DND-41 (cell line): ENCODE data around the gene DCTN1.

Experiments
- EZH2 ChIP-seq: IDR thresholded peaks from 3 replicates; pipeline ENCODE4 v1.6.1; 2012; ENCODE audit warnings: borderline replicate concordance, low read depth, mild to moderate bottlenecking, moderate library complexity, low read length, inconsistent platforms; ENCODE audit not compliant: severe bottlenecking
- TF ChIP-seq, protein P1 (sequence below): IDR thresholded peaks from 2 replicates; pipeline ENCODE4 v1.5.1; 2012; ENCODE audit warnings: borderline replicate concordance, low read length, moderate library complexity, mild to moderate bottlenecking; ENCODE audit not compliant: poor library complexity, severe bottlenecking; ENCODE audit errors: extremely low read depth

DNA sequence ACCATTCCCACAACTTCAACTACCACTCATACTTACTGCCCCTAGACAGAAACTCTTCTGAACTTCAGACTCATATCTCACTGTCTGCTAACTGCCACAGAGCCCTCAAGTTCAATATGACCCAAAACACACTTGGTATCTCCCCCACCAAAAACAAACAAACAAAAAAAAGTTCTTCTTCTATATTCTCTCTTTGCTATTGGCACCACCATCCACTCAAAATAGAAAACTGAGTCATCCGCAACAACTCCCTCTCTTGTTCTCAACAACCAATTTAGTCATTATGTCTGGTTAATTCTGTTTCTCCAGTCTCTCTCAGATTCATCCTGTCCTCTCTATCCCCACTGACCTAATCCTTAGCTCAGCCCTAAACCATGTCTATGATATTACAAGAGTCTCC, 7.2 kb upstream of the DCTN1 start:
- TF ChIP-seq, protein P1, sequence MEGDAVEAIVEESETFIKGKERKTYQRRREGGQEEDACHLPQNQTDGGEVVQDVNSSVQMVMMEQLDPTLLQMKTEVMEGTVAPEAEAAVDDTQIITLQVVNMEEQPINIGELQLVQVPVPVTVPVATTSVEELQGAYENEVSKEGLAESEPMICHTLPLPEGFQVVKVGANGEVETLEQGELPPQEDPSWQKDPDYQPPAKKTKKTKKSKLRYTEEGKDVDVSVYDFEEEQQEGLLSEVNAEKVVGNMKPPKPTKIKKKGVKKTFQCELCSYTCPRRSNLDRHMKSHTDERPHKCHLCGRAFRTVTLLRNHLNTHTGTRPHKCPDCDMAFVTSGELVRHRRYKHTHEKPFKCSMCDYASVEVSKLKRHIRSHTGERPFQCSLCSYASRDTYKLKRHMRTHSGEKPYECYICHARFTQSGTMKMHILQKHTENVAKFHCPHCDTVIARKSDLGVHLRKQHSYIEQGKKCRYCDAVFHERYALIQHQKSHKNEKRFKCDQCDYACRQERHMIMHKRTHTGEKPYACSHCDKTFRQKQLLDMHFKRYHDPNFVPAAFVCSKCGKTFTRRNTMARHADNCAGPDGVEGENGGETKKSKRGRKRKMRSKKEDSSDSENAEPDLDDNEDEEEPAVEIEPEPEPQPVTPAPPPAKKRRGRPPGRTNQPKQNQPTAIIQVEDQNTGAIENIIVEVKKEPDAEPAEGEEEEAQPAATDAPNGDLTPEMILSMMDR, result no peak
- no peak for TF ChIP-seq EZH2
